Type B pancreatic cell (in vitro differentiated cells): ENCODE measurements around the gene NFATC3. TPM values are rescaled to one million over a fixed set of nuclear protein-coding genes. Genes with fewer than 3 reads are reported as not detected.
"Not testable (repeated sequence)": the region's sequence is repeated elsewhere in the genome, so short reads cannot be mapped to it uniquely, and the experiment has no call there.

ENCODE experiments used
- DNase-seq: peaks from one replicate; pipeline ENCODE4 v3.0.0; 2021; ENCODE audit warnings: mixed read lengths; ENCODE audit not compliant: unreplicated experiment; ENCODE audit errors: extremely low spot score
- H3K27ac Mint-ChIP-seq: 2 replicates; pipeline ENCODE4 v1.8.0; 2021; ENCODE audit warnings: mild to moderate bottlenecking, mixed read lengths
- H3K27me3 Mint-ChIP-seq: 2 replicates; pipeline ENCODE4 v1.8.0; 2021; ENCODE audit warnings: mixed read lengths
- H3K36me3 Mint-ChIP-seq: 2 replicates; pipeline ENCODE4 v1.8.0; 2021; ENCODE audit warnings: mixed read lengths
- H3K4me1 Mint-ChIP-seq: one replicate; pipeline ENCODE4 v1.8.0; 2021; ENCODE audit warnings: mixed read lengths; ENCODE audit not compliant: unreplicated experiment
- H3K4me3 Mint-ChIP-seq: 2 replicates; pipeline ENCODE4 v1.8.0; 2021; ENCODE audit warnings: mild to moderate bottlenecking, mixed read lengths
- H3K9me3 Mint-ChIP-seq: 2 replicates; pipeline ENCODE4 v1.8.0; 2021; ENCODE audit warnings: mixed read lengths
- CTCF ChIP-seq: fragments of 200-600 bp; sonication (generic); conservative IDR thresholded peaks from 2 replicates; pipeline ENCODE4 v1.5.0; 2021; ENCODE audit warnings: antibody characterized with exemption, mild to moderate bottlenecking
- total RNA-seq: library from RNA; stranded (reverse); gene quantifications from 2 replicates; pipeline ENCODE4 v1.2.1, GENCODE V29; 2021; ENCODE audit warnings: low replicate concordance

NFATC3 gene
- total RNA-seq, 1 donor from 2014 or later = 55.5 TPM

- DNase-seq = no peak
- no peaks in the 10 kb centered on the region for H3K4me1 Mint-ChIP-seq
- peaks cover 7% of the 10 kb centered on the region for H3K36me3 Mint-ChIP-seq
- H3K27ac Mint-ChIP-seq = no peak overlapping the region
- no peak for TF ChIP-seq CTCF
- no peaks in the 10 kb centered on the region for H3K27me3 Mint-ChIP-seq
- H3K4me3 Mint-ChIP-seq = no peak overlapping the region
- H3K9me3 Mint-ChIP-seq = peaks cover 7% of the 10 kb centered on the region
Observed at GRCh38 chr16:68100488-68100887, 15.3 kb downstream of the NFATC3 start.

DNA sequence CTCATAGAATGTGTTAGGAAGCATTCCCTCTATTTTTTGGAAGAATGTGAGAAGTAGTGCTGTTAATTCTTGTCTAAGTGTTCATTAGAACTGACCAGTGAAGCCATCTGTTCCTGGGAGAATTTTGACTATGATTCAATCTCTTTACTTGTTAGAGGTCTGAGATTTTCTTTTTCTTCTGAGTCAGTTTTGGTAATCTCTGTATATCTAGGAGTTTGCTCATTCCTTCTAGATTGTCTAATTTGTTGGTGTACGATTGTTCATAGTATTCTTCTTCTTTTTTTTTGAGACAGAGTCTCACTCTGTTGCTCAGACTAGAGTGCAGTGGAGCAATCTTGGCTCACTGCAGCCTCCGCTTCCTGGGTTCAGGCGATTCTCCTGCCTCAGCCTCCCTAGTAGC is 20.4 kb downstream of the NFATC3 start:
- no peak for TF ChIP-seq CTCF
- no peak overlapping the region for H3K27ac Mint-ChIP-seq
- peaks cover 17% of the 10 kb centered on the region for H3K9me3 Mint-ChIP-seq

GRCh38 chr16:68107230-68107928 is 22.2 kb downstream of the NFATC3 start:
- H3K27ac Mint-ChIP-seq, H3K4me3 Mint-ChIP-seq: not testable (repeated sequence)
- peaks cover 36% of the 10 kb centered on the region for H3K36me3 Mint-ChIP-seq

More for the DNA sequence above, 20.4 kb downstream of the NFATC3 start:
- Mint-ChIP-seq H3K4me1 (no peaks in the 10 kb centered on the region), H3K36me3 (peaks cover 35% of the 10 kb centered on the region), H3K27me3 (no peaks in the 10 kb centered on the region), H3K4me3 (no peak overlapping the region)
- no peak for DNase-seq

DNA sequence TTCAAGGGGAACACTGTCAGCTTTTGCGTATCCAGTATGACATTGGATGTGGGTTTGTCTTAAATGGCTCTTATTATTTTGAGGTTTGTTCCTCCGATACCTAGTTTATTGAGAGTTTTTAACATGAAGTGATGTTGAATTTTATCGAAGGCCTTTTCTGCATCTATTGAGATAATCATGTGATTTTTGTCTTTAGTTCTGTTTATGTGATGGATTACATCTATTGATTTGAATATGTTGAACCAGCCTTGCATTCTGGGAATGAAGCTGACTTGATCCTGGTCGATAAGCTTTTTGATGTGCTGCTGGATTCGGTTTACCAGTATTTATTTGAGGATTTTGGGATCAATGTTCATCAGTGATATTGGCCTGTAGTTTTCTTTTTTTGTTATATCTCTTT is 24.0 kb downstream of the NFATC3 start:
- peaks cover 33% of the 10 kb centered on the region for H3K36me3 Mint-ChIP-seq
- not testable (repeated sequence) for H3K4me3 Mint-ChIP-seq, DNase-seq, H3K27me3 Mint-ChIP-seq, H3K4me1 Mint-ChIP-seq, H3K27ac Mint-ChIP-seq
- H3K9me3 Mint-ChIP-seq = peaks cover 23% of the 10 kb centered on the region

More at GRCh38 chr16:68107230-68107928, 22.2 kb downstream of the NFATC3 start:
- peaks cover 25% of the 10 kb centered on the region for H3K9me3 Mint-ChIP-seq
- not testable (repeated sequence) for H3K4me1 Mint-ChIP-seq, H3K27me3 Mint-ChIP-seq, DNase-seq

GRCh38 chr16:68110611-68111010 is 25.4 kb downstream of the NFATC3 start:
- not testable (repeated sequence) for H3K27ac Mint-ChIP-seq, H3K4me3 Mint-ChIP-seq, H3K27me3 Mint-ChIP-seq, DNase-seq, H3K4me1 Mint-ChIP-seq
- H3K9me3 Mint-ChIP-seq = peaks cover 19% of the 10 kb centered on the region
- H3K36me3 Mint-ChIP-seq = peaks cover 29% of the 10 kb centered on the region

DNA sequence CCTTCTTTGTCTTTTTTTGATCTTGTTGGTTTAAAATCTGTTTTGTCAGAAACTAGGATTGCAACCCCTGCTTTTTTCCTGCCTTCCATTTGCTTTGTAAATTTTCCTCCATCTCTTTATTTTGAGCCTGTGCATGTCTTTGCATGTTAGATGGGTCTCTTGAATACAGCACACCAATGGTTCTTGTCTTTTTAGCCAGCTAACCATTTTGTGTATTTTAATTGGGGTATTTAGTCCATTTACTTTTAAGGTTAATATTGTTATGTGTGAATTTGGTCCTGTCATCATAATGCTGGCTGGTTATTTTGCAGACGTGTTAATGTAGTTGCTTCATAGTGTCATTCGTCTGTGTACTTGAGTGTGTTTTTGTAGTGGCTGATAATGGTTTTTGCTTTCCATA is 26.2 kb downstream of the NFATC3 start:
- DNase-seq = no peak
- peaks cover 29% of the 10 kb centered on the region for H3K36me3 Mint-ChIP-seq
- no peaks in the 10 kb centered on the region for H3K27me3 Mint-ChIP-seq
- H3K4me1 Mint-ChIP-seq = no peaks in the 10 kb centered on the region
- H3K9me3 Mint-ChIP-seq = peaks cover 18% of the 10 kb centered on the region
- no peak overlapping the region for H3K4me3 Mint-ChIP-seq
- no peak for TF ChIP-seq CTCF
- H3K27ac Mint-ChIP-seq = no peak overlapping the region

DNA sequence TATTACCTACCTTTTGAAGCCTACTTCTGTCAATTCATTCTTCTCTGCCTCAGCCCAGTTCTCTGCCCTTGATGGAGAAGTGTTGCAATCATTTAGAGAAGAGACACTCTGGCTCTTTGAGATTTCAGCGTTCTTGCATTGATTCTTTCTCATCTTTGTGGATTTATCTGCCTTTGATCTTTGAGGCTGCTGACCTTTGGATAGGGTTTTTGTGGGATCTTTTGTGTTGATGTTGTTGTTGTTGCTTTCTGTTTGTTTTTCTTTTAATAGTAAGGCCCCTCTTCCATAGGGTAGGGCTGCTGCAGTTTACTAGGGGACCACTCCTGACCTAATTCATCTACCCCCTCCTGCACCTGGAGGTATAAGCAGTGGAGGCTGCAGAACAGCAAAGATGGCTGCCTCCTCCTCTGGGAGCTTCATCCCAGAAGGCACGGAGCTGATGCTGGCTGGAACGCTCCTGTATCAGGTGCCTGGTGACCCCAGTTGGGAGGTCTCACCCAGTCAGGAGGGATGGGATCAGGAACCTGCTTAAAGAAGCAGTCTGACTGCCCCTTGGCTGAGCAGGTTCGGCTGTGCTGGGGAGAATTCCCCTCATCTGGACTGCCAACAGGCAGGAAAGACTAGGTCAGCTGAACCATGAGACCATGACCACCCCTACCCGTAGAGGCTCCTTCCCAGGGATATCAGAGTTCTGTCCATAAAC is 28.0 kb downstream of the NFATC3 start:
- TF ChIP-seq CTCF = no peak
- Mint-ChIP-seq H3K27ac (no peak overlapping the region), H3K4me1 (no peaks in the 10 kb centered on the region)

More for the DNA sequence above, 28.0 kb downstream of the NFATC3 start:
- DNase-seq = no peak
- Mint-ChIP-seq H3K36me3 (peaks cover 21% of the 10 kb centered on the region), H3K9me3 (peaks cover 18% of the 10 kb centered on the region), H3K4me3 (no peak overlapping the region), H3K27me3 (no peaks in the 10 kb centered on the region)
